Chondrocyte (in vitro differentiated cells): ENCODE data around the gene NFASC. TPM values are rescaled to one million over a fixed set of nuclear protein-coding genes. Genes with fewer than 3 reads are reported as not detected.
A peak's percentile ranks its signal among the peaks of the same experiment; 100 is the strongest.

ENCODE experiments used
- DNase-seq: peaks from one replicate; pipeline ENCODE4 v3.0.0; 2021; ENCODE audit warnings: mixed read lengths, low spot score
- H3K27ac Mint-ChIP-seq: one replicate; pipeline ENCODE4 v1.8.0; 2021; ENCODE audit warnings: mild to moderate bottlenecking, moderate library complexity, mixed read lengths; ENCODE audit not compliant: unreplicated experiment
- H3K27me3 Mint-ChIP-seq: 2 replicates; pipeline ENCODE4 v1.8.0; 2021; ENCODE audit warnings: low read depth, mixed read lengths
- H3K36me3 Mint-ChIP-seq: 2 replicates; pipeline ENCODE4 v1.8.0; 2021; ENCODE audit warnings: low read depth, mixed read lengths
- H3K4me1 Mint-ChIP-seq: 2 replicates; pipeline ENCODE4 v1.8.0; 2021; ENCODE audit warnings: low read depth, mild to moderate bottlenecking, mixed read lengths
- H3K4me3 Mint-ChIP-seq: one replicate; pipeline ENCODE4 v1.8.0; 2021; ENCODE audit warnings: mild to moderate bottlenecking, moderate library complexity, mixed read lengths; ENCODE audit not compliant: unreplicated experiment
- H3K9me3 Mint-ChIP-seq: 2 replicates; pipeline ENCODE4 v1.8.0; 2021; ENCODE audit warnings: low read depth, mixed read lengths
- CTCF ChIP-seq: fragments of 200-600 bp; sonication (generic); IDR thresholded peaks from 2 replicates; pipeline ENCODE4 v1.5.0; 2021; ENCODE audit warnings: antibody characterized with exemption, mild to moderate bottlenecking, moderate library complexity
- total RNA-seq: library from RNA; stranded (reverse); gene quantifications from 3 replicates; pipeline ENCODE4 v1.2.1, GENCODE V29; 2021

NFASC gene
- total RNA-seq, 1 donor from 2014 or later: 0.20 TPM

GRCh38 chr1:204835737-204836136 is 34.9 kb upstream of the NFASC start:
- Mint-ChIP-seq H3K4me1 (no peaks in the 10 kb centered on the region), H3K9me3 (no peaks in the 10 kb centered on the region), H3K27me3 (peaks cover 30% of the 10 kb centered on the region)

GRCh38 chr1:204836856-204837255 is 33.8 kb upstream of the NFASC start:
- no peak for DNase-seq
- no peak overlapping the region for H3K4me3 Mint-ChIP-seq
- no peaks in the 10 kb centered on the region for H3K36me3 Mint-ChIP-seq
- H3K4me1 Mint-ChIP-seq: no peaks in the 10 kb centered on the region
- H3K9me3 Mint-ChIP-seq: no peaks in the 10 kb centered on the region
- TF ChIP-seq CTCF: no peak
- H3K27me3 Mint-ChIP-seq: peaks cover 20% of the 10 kb centered on the region
- H3K27ac Mint-ChIP-seq: no peak overlapping the region

More at GRCh38 chr1:204835737-204836136, 34.9 kb upstream of the NFASC start:
- no peak for TF ChIP-seq CTCF
- no peak overlapping the region for H3K27ac Mint-ChIP-seq
- no peak for DNase-seq
- H3K36me3 Mint-ChIP-seq: no peaks in the 10 kb centered on the region
- no peak overlapping the region for H3K4me3 Mint-ChIP-seq

- no peak overlapping the region for H3K27ac Mint-ChIP-seq
- TF ChIP-seq CTCF: peak; percentile 26
- H3K4me1 Mint-ChIP-seq: no peaks in the 10 kb centered on the region
- H3K36me3 Mint-ChIP-seq: no peaks in the 10 kb centered on the region
- no peaks in the 10 kb centered on the region for H3K9me3 Mint-ChIP-seq
- no peak overlapping the region for H3K4me3 Mint-ChIP-seq
- peaks cover 15% of the 10 kb centered on the region for H3K27me3 Mint-ChIP-seq
- DNase-seq: no peak
Measured at GRCh38 chr1:204837440-204838084, 33.1 kb upstream of the NFASC start.

GRCh38 chr1:204841316-204841715 is 29.3 kb upstream of the NFASC start:
- no peak for DNase-seq
- no peaks in the 10 kb centered on the region for H3K9me3 Mint-ChIP-seq
- H3K4me1 Mint-ChIP-seq: no peaks in the 10 kb centered on the region
- H3K36me3 Mint-ChIP-seq: no peaks in the 10 kb centered on the region
- H3K27me3 Mint-ChIP-seq: peaks cover 16% of the 10 kb centered on the region
- H3K4me3 Mint-ChIP-seq: no peak overlapping the region
- TF ChIP-seq CTCF: no peak
- H3K27ac Mint-ChIP-seq: no peak overlapping the region

GRCh38 chr1:204841798-204842197 is 28.9 kb upstream of the NFASC start:
- H3K27me3 Mint-ChIP-seq: peaks cover 16% of the 10 kb centered on the region
- no peak for DNase-seq
- H3K9me3 Mint-ChIP-seq: no peaks in the 10 kb centered on the region
- H3K27ac Mint-ChIP-seq: no peak overlapping the region
- no peaks in the 10 kb centered on the region for H3K4me1 Mint-ChIP-seq
- H3K36me3 Mint-ChIP-seq: no peaks in the 10 kb centered on the region
- no peak overlapping the region for H3K4me3 Mint-ChIP-seq
- no peak for TF ChIP-seq CTCF
